GM19238 (cell line): ENCODE results near the gene TREML4.

ENCODE experiments used
- DNase-seq: peaks from one replicate; pipeline ENCODE4 v3.0.0; 2011; ENCODE audit warnings: low spot score; ENCODE audit not compliant: insufficient read length

TREML4 gene

DNA sequence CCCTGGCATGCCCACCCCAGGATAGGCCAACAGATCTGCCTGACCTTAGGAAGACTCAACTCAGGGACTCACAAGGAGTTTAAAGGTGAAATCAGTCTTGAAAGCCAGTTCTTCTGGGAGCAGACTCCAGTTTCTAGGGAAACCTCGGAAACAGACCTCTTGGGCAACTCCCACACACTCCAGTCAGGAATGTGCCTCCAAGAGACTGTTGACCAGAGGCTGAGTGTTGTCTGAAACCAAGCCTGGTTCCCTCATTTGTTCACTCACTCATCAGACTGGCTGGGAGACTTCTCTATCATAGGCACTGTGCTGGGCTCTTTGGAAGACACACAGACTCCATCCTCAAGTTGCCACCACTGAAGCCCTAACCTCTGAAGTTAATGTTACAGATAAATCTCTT lies 56.6 kb downstream of the TREML4 start:
- no peak for DNase-seq

GRCh38 chr6:41286544-41287346 lies 58.6 kb downstream of the TREML4 start, which contains the start of gene TREM1:
Gene TREM1 (minus strand): TSS chr6:41286682. CDS start chr6:41286655, 27 bp downstream.
- no peak for DNase-seq

DNA sequence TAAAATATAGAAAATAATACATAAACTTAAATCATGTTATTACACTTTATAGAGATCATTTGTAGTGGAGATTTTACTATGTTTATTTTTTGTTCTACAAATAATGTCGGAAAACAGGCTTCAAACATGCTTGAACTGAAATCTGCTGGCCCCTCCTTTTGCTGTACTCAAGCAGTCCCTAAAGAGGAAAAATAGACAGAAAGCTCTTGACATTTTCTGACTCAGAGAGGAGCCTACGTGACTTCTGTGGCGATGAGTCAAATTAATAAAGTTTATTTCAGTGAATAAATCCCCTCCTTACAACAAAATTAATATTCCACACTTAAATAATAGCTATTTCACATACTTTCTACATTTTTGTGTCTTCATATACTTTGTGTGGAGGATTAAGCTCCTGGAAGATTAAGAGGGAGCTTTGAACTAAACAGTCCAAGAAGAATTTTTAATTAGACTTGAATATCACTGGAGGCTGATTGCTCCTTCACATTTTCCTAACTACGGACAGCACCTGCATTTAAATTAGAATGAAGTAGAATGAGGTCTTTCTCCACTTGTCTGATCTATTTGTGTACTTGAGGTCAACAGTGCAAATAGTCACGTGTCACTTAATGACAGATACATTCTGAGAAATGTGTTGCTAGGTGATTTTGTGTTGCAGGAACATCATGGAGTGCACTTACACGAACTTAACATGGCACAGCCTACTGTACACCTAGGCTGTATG lies 60.0 kb downstream of the TREML4 start:
- no peak for DNase-seq
